ENCODE data around the gene NCAM1. TPM values are rescaled to one million over a fixed set of nuclear protein-coding genes. Genes with fewer than 3 reads are reported as not detected.

Gene NCAM1
- total and polyA plus RNA-seq, 9 of the 15 experiments (the other 6 are each of a cell fraction or from before 2014, with no cell fraction given) = 0.09 to 0.23 TPM; not detected in 7

- FAIRE-seq = no peak
- Histone ChIP-seq H2AFZ (ENCODE audit: low read depth, low read length) (no peak overlapping the region), H3K9ac (ENCODE audit: insufficient read depth in 1 of 2, low read depth in 2 of 2, low read length in 2 of 2) (no peak overlapping the region), H3K9me1 (ENCODE audit: control insufficient read depth, insufficient read depth, low read length) (no peaks in the 10 kb centered on the region), H3K27me3 (ENCODE audit: control insufficient read depth in 2 of 2, insufficient read depth in 2 of 2, low read length in 2 of 2) (no peaks in the 10 kb centered on the region), H4K20me1 (replicated peaks; ENCODE audit: control insufficient read depth, insufficient read depth, low read length) (no peaks in the 10 kb centered on the region), H3K27ac (ENCODE audit: extremely low read depth, low read depth, low read length) (no peak overlapping the region), H3K9me3 (replicated peaks; ENCODE audit: control insufficient read depth, insufficient read depth, low read depth, low read length) (no peaks in the 10 kb centered on the region), H3K4me2 (ENCODE audit: insufficient read depth, low read length) (no peak overlapping the region), H3K4me3 (no peak overlapping the region), H3K79me2 (ENCODE audit: control insufficient read depth, insufficient read depth, low read length) (no peaks in the 10 kb centered on the region), H3K4me1 (replicated peaks in 1 of 2; ENCODE audit: control insufficient read depth in 2 of 2, insufficient read depth in 2 of 2, low read length in 2 of 2) (no peaks in the 10 kb centered on the region), H3K36me3 (ENCODE audit: control insufficient read depth, insufficient read depth, low read length) (no peaks in the 10 kb centered on the region)
- intact Hi-C loops (cut with micrococcal nuclease) (no loop called here), in situ Hi-C loops (cut with MboI) (no loop called here)
- 18% methylated on average over 2 of the region's 2 CpGs for WGBS (ENCODE audit: insufficient coverage, low coverage, missing lambda C conversion rate)
- DNase-seq (ENCODE audit: extremely low read depth in 1 of 4, low spot score in 3 of 4) = no peak
- no peak for ATAC-seq
- CTCF ChIA-PET (ENCODE audit: low intra/inter-chr PET ratio) = no interaction called here
- POLR2A ChIA-PET = interaction anchor here (0.5 to 1.5 kb wide), 2 partner anchors 12 to 226 kb away, joined by 3 read pairs; no protein-coding TSS in a partner anchor
- no TSS peak for BruUV-seq (replicated peaks)
- TF ChIP-seq CEBPG (CRISPR knock-in tag; IDR thresholded peaks at IDR 0.05) (no peak), CEBPG (tag; conservative IDR thresholded peaks at IDR 0.05 in 1 of 2, IDR thresholded peaks at IDR 0.05 in 1 of 2) (peak in 1 of 2 experiments; percentile 71; a peak in 2 of 4 replicates), RBBP5 (IDR thresholded peaks at IDR 0.05; ENCODE audit: borderline replicate concordance, insufficient read depth, low read length, poor library complexity, severe bottlenecking) (no peak), HMGN3 (IDR thresholded peaks at IDR 0.05; ENCODE audit: borderline replicate concordance, extremely low read depth, insufficient read length, low read depth, low read length) (no peak), FOXP4 (CRISPR knock-in tag; IDR thresholded peaks at IDR 0.05; ENCODE audit: borderline replicate concordance) (no peak), CEBPB (tag; IDR thresholded peaks at IDR 0.05) (peak; percentile 64)
- TF ChIP-seq, protein P1, sequence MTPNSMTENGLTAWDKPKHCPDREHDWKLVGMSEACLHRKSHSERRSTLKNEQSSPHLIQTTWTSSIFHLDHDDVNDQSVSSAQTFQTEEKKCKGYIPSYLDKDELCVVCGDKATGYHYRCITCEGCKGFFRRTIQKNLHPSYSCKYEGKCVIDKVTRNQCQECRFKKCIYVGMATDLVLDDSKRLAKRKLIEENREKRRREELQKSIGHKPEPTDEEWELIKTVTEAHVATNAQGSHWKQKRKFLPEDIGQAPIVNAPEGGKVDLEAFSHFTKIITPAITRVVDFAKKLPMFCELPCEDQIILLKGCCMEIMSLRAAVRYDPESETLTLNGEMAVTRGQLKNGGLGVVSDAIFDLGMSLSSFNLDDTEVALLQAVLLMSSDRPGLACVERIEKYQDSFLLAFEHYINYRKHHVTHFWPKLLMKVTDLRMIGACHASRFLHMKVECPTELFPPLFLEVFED (CRISPR knock-in tag; conservative IDR thresholded peaks at IDR 0.05) = no peak
- TF ChIP-seq, protein P2, sequence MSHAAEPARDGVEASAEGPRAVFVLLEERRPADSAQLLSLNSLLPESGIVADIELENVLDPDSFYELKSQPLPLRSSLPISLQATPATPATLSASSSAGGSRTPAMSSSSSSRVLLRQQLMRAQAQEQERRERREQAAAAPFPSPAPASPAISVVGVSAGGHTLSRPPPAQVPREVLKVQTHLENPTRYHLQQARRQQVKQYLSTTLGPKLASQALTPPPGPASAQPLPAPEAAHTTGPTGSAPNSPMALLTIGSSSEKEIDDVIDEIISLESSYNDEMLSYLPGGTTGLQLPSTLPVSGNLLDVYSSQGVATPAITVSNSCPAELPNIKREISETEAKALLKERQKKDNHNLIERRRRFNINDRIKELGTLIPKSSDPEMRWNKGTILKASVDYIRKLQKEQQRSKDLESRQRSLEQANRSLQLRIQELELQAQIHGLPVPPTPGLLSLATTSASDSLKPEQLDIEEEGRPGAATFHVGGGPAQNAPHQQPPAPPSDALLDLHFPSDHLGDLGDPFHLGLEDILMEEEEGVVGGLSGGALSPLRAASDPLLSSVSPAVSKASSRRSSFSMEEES (CRISPR knock-in tag; IDR thresholded peaks at IDR 0.05) = no peak
- TF ChIP-seq, protein P3, sequence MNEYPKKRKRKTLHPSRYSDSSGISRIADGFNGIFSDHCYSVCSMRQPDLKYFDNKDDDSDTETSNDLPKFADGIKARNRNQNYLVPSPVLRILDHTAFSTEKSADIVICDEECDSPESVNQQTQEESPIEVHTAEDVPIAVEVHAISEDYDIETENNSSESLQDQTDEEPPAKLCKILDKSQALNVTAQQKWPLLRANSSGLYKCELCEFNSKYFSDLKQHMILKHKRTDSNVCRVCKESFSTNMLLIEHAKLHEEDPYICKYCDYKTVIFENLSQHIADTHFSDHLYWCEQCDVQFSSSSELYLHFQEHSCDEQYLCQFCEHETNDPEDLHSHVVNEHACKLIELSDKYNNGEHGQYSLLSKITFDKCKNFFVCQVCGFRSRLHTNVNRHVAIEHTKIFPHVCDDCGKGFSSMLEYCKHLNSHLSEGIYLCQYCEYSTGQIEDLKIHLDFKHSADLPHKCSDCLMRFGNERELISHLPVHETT (CRISPR knock-in tag; conservative IDR thresholded peaks at IDR 0.05 in 1 of 2, IDR thresholded peaks at IDR 0.05 in 1 of 2) = no peak
Measured at GRCh38 chr11:113022262-113022661, 61.0 kb downstream of the NCAM1 start.

Measured in K562 (cell line).